ENCODE data around the gene LRRC8B. TPM values are rescaled to one million over a fixed set of nuclear protein-coding genes. Genes with fewer than 3 reads are reported as not detected.

Gene LRRC8B
- polyA plus RNA-seq, 2 of the 4 experiments (the other 2 are of a cell fraction): 3.2 to 10.3 TPM

- TF ChIP-seq REST (IDR thresholded peaks at IDR 0.05) (no peak), HMGXB4 (CRISPR knock-in tag; IDR thresholded peaks at IDR 0.05; ENCODE audit: borderline replicate concordance) (no peak), HDAC2 (IDR thresholded peaks at IDR 0.05) (no peak), SREBF2 (IDR thresholded peaks at IDR 0.05) (no peak), EP300 (IDR thresholded peaks at IDR 0.05) (no peak), CHD2 (IDR thresholded peaks at IDR 0.05; ENCODE audit: low read length, partially characterized antibody) (no peak), MYC (IDR thresholded peaks at IDR 0.05; ENCODE audit: borderline replicate concordance, low read length) (no peak; the same call in 1 of the 2 replicates), ESRRA (IDR thresholded peaks at IDR 0.05; ENCODE audit: borderline replicate concordance, low read length) (no peak)
These were observed 108.1 kb downstream of the LRRC8B start, which contains the start of gene LRRC8C (continued) for GRCh38 chr1:89632657-89633247.

- H3K4me2 ChIP-seq: peak overlapping the region; percentile 81
- peak; percentile 43; the same call in 1 of the 2 replicates for TF ChIP-seq MAX (IDR thresholded peaks at IDR 0.05)
- TF ChIP-seq E2F6 (IDR thresholded peaks at IDR 0.05; ENCODE audit: borderline replicate concordance, low read depth): no peak
- peak in 1 of 2 experiments; percentile 17; a peak in 1 of 5 replicates for TF ChIP-seq JUN (IDR thresholded peaks at IDR 0.05)
- peak overlapping the region; percentile 81 to 95 for H3K27ac ChIP-seq
- peaks cover 43% of the 10 kb centered on the region for H3K4me1 ChIP-seq
- H3K4me3 ChIP-seq: peak overlapping the region; percentile 76
- ChIA-PET CTCF (interaction anchor here (0.5 to 7.5 kb wide), 8 partner anchors 11 to 861 kb away, joined by 3 to 64 read pairs (median 4); no protein-coding TSS in a partner anchor), POLR2A (interaction anchor here (1.0 kb wide), 2 partner anchors 34 to 129 kb away, joined by 3 to 5 read pairs; no protein-coding TSS in a partner anchor)
- peak; percentile 30 to 52 for DNase-seq (ENCODE audit: low read depth in 1 of 2, low spot score in 1 of 2)
- H3K9me3 ChIP-seq: no peaks in the 10 kb centered on the region
- 3% methylated on average over 8 of the region's 57 CpGs for WGBS (ENCODE audit: missing lambda C conversion rate)
- FAIRE-seq: no peak
- ATAC-seq: peak; percentile 79 to 81
These were observed 108.7 kb downstream of the LRRC8B start for GRCh38 chr1:89633248-89633799.

GRCh38 chr1:89633800-89634625, 109.4 kb downstream of the LRRC8B start:
- Histone ChIP-seq H3K27ac (peak overlapping the region; percentile 81 to 95), H3K4me1 (peaks cover 43% of the 10 kb centered on the region), H3K4me3 (peak overlapping the region; percentile 76), H3K4me2 (peak overlapping the region; percentile 81), H3K9me3 (no peaks in the 10 kb centered on the region)
- FAIRE-seq (no peak), DNase-seq (ENCODE audit: low read depth in 1 of 2, low spot score in 1 of 2) (peak in 1 of 2 experiments; percentile 29), ATAC-seq (peak; percentile 12 to 44; a peak in 5 of 6 replicates)
- WGBS (ENCODE audit: missing lambda C conversion rate): 10% methylated on average over 32 of the region's 32 CpGs
- POLR2A ChIA-PET: no interaction called here
- CTCF ChIA-PET: interaction anchor here (0.5 to 7.5 kb wide), 4 partner anchors 11 to 860 kb away, joined by 3 to 64 read pairs (median 4); no protein-coding TSS in a partner anchor
- TF ChIP-seq PBX3 (IDR thresholded peaks at IDR 0.05) (no peak), RCOR1 (IDR thresholded peaks at IDR 0.05; ENCODE audit: low read depth, low read length) (no peak), SREBF2 (IDR thresholded peaks at IDR 0.05) (no peak), HEYL (CRISPR knock-in tag; IDR thresholded peaks at IDR 0.05) (no peak), ATOH8 (CRISPR knock-in tag; IDR thresholded peaks at IDR 0.05; ENCODE audit: low read depth) (no peak), EHMT2 (IDR thresholded peaks at IDR 0.05; ENCODE audit: low read depth) (no peak), NFE2L2 (conservative IDR thresholded peaks at IDR 0.05; ENCODE audit: low read length) (no peak), NPAS2 (CRISPR knock-in tag; IDR thresholded peaks at IDR 0.05; ENCODE audit: borderline replicate concordance) (no peak), TFCP2L1 (CRISPR knock-in tag; IDR thresholded peaks at IDR 0.05) (no peak), PHF8 (IDR thresholded peaks at IDR 0.05; ENCODE audit: borderline replicate concordance, low read depth) (no peak), HES2 (IDR thresholded peaks at IDR 0.05) (no peak), CBX8 (IDR thresholded peaks at IDR 0.05) (no peak), JUNB (IDR thresholded peaks at IDR 0.05) (no peak)

All from A549 (cell line).